HL-60 (cell line): ENCODE results near the gene SORCS2.

Experiments
- DNase-seq, 2 experiments: peaks; one replicate each; pipeline ENCODE4 v3.0.0-alpha.2; 2010 to 2020; ENCODE audit warnings: low read depth in 1 of 2, low spot score in 1 of 2
- H3K27ac ChIP-seq: fragments of 250-450 bp; sonication (Bioruptor Pico); replicated peaks from 2 replicates; pipeline ENCODE4 v1.5.1; 2020; ENCODE audit warnings: mild to moderate bottlenecking, moderate library complexity
- H3K27me3 ChIP-seq: fragments of 250-450 bp; sonication (Bioruptor Pico); 2 replicates; pipeline ENCODE4 v1.5.1; 2021; ENCODE audit warnings: mild to moderate bottlenecking, moderate library complexity; ENCODE audit not compliant: insufficient read depth, poor library complexity, severe bottlenecking
- H3K4me3 ChIP-seq: replicated peaks from 2 replicates; pipeline ENCODE4 v1.5.1; 2011; ENCODE audit warnings: mild to moderate bottlenecking, control low read depth, low read length; ENCODE audit not compliant: insufficient read depth
- GABPA ChIP-seq: IDR thresholded peaks from 2 replicates; pipeline ENCODE4 v1.6.1; 2012; ENCODE audit warnings: low read depth
- POLR2AphosphoS5 ChIP-seq: IDR thresholded peaks from 2 replicates; pipeline ENCODE4 v1.6.1; 2012; ENCODE audit warnings: low read depth
- SPI1 ChIP-seq: IDR thresholded peaks from 2 replicates; pipeline ENCODE4 v1.6.1; 2012; ENCODE audit warnings: low read depth, mild to moderate bottlenecking, borderline replicate concordance
- TF ChIP-seq, protein P1 (sequence below): IDR thresholded peaks from one replicate; pipeline ENCODE4 v1.5.1; 2011; ENCODE audit warnings: low read length, control low read depth, inconsistent platforms; ENCODE audit not compliant: insufficient read depth
- TF ChIP-seq, protein P2 (sequence below): IDR thresholded peaks from 2 replicates; pipeline ENCODE4 v1.6.1; 2012; ENCODE audit warnings: low read depth; ENCODE audit not compliant: insufficient replicate concordance

The SORCS2 gene

DNA sequence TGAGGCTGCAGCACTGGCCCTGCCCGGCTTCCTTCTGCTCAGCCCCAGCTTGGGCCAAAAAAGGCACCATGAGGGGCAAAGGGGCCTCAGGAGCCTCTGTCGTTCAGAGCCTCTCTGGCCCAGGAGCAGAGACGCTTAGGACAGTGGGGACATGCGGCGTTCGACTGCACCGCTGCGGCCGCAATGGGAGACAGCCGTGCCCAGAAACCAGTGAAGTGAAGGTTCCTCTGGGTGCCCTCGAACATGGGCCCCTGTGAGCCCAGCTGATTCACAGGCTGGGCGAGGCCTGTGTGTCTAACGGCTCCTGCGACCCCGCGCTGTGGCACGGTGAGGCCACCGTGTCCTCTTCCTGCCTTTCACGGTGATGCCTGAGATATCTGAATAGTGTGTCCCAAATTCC is 512.3 kb downstream of the SORCS2 start:
- TF ChIP-seq, protein P1, sequence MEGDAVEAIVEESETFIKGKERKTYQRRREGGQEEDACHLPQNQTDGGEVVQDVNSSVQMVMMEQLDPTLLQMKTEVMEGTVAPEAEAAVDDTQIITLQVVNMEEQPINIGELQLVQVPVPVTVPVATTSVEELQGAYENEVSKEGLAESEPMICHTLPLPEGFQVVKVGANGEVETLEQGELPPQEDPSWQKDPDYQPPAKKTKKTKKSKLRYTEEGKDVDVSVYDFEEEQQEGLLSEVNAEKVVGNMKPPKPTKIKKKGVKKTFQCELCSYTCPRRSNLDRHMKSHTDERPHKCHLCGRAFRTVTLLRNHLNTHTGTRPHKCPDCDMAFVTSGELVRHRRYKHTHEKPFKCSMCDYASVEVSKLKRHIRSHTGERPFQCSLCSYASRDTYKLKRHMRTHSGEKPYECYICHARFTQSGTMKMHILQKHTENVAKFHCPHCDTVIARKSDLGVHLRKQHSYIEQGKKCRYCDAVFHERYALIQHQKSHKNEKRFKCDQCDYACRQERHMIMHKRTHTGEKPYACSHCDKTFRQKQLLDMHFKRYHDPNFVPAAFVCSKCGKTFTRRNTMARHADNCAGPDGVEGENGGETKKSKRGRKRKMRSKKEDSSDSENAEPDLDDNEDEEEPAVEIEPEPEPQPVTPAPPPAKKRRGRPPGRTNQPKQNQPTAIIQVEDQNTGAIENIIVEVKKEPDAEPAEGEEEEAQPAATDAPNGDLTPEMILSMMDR = no peak
- no peak for DNase-seq
- Histone ChIP-seq H3K27me3 (no peaks in the 10 kb centered on the region), H3K4me3 (no peak overlapping the region), H3K27ac (no peak overlapping the region)

- Histone ChIP-seq H3K4me3 (no peak overlapping the region), H3K27ac (no peak overlapping the region), H3K27me3 (no peaks in the 10 kb centered on the region)
- no peak for DNase-seq
- TF ChIP-seq, protein P1 = no peak
- no peak for TF ChIP-seq SPI1
- no peak for TF ChIP-seq POLR2AphosphoS5
Measured at GRCh38 chr4:7705062-7705461, 512.7 kb downstream of the SORCS2 start.

DNA sequence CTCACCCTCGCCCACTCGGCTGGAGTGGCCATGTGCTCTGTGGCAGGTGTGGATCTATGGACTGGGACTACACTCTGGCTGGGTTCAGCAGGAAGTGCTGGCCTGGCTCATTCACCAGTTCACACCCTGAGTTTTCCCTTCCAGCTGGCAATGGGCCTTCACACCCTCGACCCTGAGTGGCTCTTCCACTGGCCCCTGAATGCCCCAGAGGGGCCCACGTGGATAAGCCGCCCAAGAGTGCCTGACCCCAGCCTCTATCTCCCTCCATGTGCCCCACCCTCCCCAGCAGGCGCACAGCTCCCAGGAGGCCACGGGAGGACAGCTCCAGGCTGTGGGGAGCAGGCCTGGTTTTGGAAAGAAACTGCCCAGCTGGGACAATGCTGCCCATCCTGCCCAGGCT is 513.3 kb downstream of the SORCS2 start:
- TF ChIP-seq, protein P2, sequence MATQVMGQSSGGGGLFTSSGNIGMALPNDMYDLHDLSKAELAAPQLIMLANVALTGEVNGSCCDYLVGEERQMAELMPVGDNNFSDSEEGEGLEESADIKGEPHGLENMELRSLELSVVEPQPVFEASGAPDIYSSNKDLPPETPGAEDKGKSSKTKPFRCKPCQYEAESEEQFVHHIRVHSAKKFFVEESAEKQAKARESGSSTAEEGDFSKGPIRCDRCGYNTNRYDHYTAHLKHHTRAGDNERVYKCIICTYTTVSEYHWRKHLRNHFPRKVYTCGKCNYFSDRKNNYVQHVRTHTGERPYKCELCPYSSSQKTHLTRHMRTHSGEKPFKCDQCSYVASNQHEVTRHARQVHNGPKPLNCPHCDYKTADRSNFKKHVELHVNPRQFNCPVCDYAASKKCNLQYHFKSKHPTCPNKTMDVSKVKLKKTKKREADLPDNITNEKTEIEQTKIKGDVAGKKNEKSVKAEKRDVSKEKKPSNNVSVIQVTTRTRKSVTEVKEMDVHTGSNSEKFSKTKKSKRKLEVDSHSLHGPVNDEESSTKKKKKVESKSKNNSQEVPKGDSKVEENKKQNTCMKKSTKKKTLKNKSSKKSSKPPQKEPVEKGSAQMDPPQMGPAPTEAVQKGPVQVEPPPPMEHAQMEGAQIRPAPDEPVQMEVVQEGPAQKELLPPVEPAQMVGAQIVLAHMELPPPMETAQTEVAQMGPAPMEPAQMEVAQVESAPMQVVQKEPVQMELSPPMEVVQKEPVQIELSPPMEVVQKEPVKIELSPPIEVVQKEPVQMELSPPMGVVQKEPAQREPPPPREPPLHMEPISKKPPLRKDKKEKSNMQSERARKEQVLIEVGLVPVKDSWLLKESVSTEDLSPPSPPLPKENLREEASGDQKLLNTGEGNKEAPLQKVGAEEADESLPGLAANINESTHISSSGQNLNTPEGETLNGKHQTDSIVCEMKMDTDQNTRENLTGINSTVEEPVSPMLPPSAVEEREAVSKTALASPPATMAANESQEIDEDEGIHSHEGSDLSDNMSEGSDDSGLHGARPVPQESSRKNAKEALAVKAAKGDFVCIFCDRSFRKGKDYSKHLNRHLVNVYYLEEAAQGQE = no peak
- no peak for TF ChIP-seq POLR2AphosphoS5
- TF ChIP-seq GABPA = no peak
- TF ChIP-seq, protein P1 = no peak
- TF ChIP-seq SPI1 = no peak

DNA sequence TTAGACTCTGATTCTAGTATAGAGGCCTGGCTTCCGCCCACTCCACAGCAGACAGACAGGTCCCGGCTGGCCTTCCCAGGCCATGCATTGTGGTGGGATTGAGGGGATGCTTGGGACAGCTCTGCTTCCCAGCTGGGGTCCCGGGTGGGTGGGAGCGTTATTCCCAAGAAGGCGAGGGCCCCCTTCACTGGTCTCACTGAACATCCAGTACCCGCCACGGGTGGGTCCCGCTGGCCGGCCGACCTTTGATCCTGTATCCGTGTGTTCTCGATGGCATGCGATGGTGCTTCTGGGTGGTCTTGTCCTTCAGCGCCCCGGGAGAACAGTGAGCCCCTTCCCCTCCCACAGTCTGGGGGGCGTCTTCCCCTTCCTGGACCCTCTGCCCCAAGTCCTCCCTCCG is 515.9 kb downstream of the SORCS2 start:
- Histone ChIP-seq H3K4me3 (no peak overlapping the region), H3K27me3 (no peaks in the 10 kb centered on the region), H3K27ac (no peak overlapping the region)
- no peak for DNase-seq
- TF ChIP-seq POLR2AphosphoS5 = no peak

More for the DNA sequence above, 513.3 kb downstream of the SORCS2 start:
- no peak for DNase-seq
- no peaks in the 10 kb centered on the region for H3K27me3 ChIP-seq
- H3K4me3 ChIP-seq = no peak overlapping the region
- H3K27ac ChIP-seq = no peak overlapping the region

GRCh38 chr4:7708981-7709380 is 516.6 kb downstream of the SORCS2 start:
- no peak for DNase-seq
- Histone ChIP-seq H3K27ac (no peak overlapping the region), H3K4me3 (no peak overlapping the region), H3K27me3 (no peaks in the 10 kb centered on the region)
- TF ChIP-seq, protein P2 = no peak
- no peak for TF ChIP-seq POLR2AphosphoS5
- TF ChIP-seq, protein P1 = no peak
- no peak for TF ChIP-seq SPI1
- TF ChIP-seq GABPA = no peak
